DOHH2 (cell line): ENCODE data around the gene TRHDE.

ENCODE experiments used
- H3F3A ChIP-seq: fragments of 200-600 bp; sonication (generic), shearing (Covaris generic); 2 replicates; pipeline ENCODE4 v1.6.0; 2016; ENCODE audit warnings: antibody characterized with exemption, mild to moderate bottlenecking; ENCODE audit not compliant: control insufficient read depth, insufficient read depth
- H3K27ac ChIP-seq: fragments of 200-600 bp; sonication (generic); 2 replicates; pipeline ENCODE4 v1.5.1; 2014; ENCODE audit warnings: low read depth, mild to moderate bottlenecking, low read length, moderate library complexity
- H3K27me3 ChIP-seq: fragments of 200-600 bp; sonication (generic); 2 replicates; pipeline ENCODE4 v1.6.1; 2014; ENCODE audit warnings: mild to moderate bottlenecking, low read length, mixed read lengths; ENCODE audit not compliant: control insufficient read depth
- H3K36me3 ChIP-seq: fragments of 200-600 bp; sonication (generic); 2 replicates; pipeline ENCODE4 v1.6.1; 2014; ENCODE audit warnings: mild to moderate bottlenecking, low read length, moderate library complexity, mixed read lengths; ENCODE audit not compliant: control insufficient read depth
- H3K4me1 ChIP-seq: fragments of 200-600 bp; sonication (generic); 2 replicates; pipeline ENCODE4 v1.6.1; 2014; ENCODE audit warnings: mild to moderate bottlenecking, low read length, mixed read lengths; ENCODE audit not compliant: control insufficient read depth
- H3K4me2 ChIP-seq: fragments of 200-600 bp; sonication (generic); 2 replicates; pipeline ENCODE4 v1.6.0; 2014; ENCODE audit warnings: mild to moderate bottlenecking, low read length, moderate library complexity
- H3K4me3 ChIP-seq: fragments of 200-600 bp; sonication (generic); 2 replicates; pipeline ENCODE4 v1.5.1; 2014; ENCODE audit warnings: mild to moderate bottlenecking, low read length, mixed read lengths
- H3K79me2 ChIP-seq: fragments of 200-600 bp; sonication (generic); 2 replicates; pipeline ENCODE4 v1.6.1; 2014; ENCODE audit warnings: mild to moderate bottlenecking, low read length, mixed read lengths; ENCODE audit not compliant: control insufficient read depth
- H3K9me2 ChIP-seq: fragments of 200-600 bp; sonication (generic); replicated peaks from 2 replicates; pipeline ENCODE4 v1.6.1; 2014; ENCODE audit warnings: mild to moderate bottlenecking, low read length, mixed read lengths; ENCODE audit not compliant: control insufficient read depth
- H3K9me3 ChIP-seq: fragments of 200-600 bp; sonication (generic); 2 replicates; pipeline ENCODE4 v1.6.1; 2014; ENCODE audit warnings: antibody characterized with exemption, low read length, mixed read lengths; ENCODE audit not compliant: control insufficient read depth, insufficient read depth
- H4K20me1 ChIP-seq: fragments of 200-600 bp; sonication (generic); 2 replicates; pipeline ENCODE4 v1.6.0; 2014; ENCODE audit warnings: low read depth, mild to moderate bottlenecking, antibody characterized with exemption, low read length, moderate library complexity; ENCODE audit not compliant: control insufficient read depth, insufficient read depth
- EZH2phosphoT487 ChIP-seq: fragments of 200-600 bp; sonication (generic); IDR thresholded peaks from 2 replicates; pipeline ENCODE4 v1.6.1; 2017; ENCODE audit warnings: borderline replicate concordance, mild to moderate bottlenecking, antibody characterized with exemption, low read length, moderate library complexity, mixed read lengths
- TF ChIP-seq, protein P1 (sequence below): fragments of 200-600 bp; sonication (generic); IDR thresholded peaks from one replicate; pipeline ENCODE4 v1.5.1; 2014; ENCODE audit warnings: antibody characterized with exemption, mild to moderate bottlenecking, low read depth, low read length; ENCODE audit not compliant: poor library complexity, severe bottlenecking

TRHDE gene

GRCh38 chr12:72444566-72444965, 172.4 kb downstream of the TRHDE start:
- no peaks in the 10 kb centered on the region for H3K9me3 ChIP-seq
- no peaks in the 10 kb centered on the region for H3K27me3 ChIP-seq
- no peaks in the 10 kb centered on the region for H4K20me1 ChIP-seq
- no peak overlapping the region for H3K4me3 ChIP-seq
- H3K9me2 ChIP-seq, result no peaks in the 10 kb centered on the region
- no peaks in the 10 kb centered on the region for H3K36me3 ChIP-seq
- no peak overlapping the region for H3K27ac ChIP-seq
- no peaks in the 10 kb centered on the region for H3K4me1 ChIP-seq
- no peak for TF ChIP-seq EZH2phosphoT487
- TF ChIP-seq, protein P1, sequence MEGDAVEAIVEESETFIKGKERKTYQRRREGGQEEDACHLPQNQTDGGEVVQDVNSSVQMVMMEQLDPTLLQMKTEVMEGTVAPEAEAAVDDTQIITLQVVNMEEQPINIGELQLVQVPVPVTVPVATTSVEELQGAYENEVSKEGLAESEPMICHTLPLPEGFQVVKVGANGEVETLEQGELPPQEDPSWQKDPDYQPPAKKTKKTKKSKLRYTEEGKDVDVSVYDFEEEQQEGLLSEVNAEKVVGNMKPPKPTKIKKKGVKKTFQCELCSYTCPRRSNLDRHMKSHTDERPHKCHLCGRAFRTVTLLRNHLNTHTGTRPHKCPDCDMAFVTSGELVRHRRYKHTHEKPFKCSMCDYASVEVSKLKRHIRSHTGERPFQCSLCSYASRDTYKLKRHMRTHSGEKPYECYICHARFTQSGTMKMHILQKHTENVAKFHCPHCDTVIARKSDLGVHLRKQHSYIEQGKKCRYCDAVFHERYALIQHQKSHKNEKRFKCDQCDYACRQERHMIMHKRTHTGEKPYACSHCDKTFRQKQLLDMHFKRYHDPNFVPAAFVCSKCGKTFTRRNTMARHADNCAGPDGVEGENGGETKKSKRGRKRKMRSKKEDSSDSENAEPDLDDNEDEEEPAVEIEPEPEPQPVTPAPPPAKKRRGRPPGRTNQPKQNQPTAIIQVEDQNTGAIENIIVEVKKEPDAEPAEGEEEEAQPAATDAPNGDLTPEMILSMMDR, result no peak
- H3K79me2 ChIP-seq, result no peaks in the 10 kb centered on the region
- H3K4me2 ChIP-seq, result no peak overlapping the region
- H3F3A ChIP-seq, result no peaks in the 10 kb centered on the region

GRCh38 chr12:72448089-72448488, 175.9 kb downstream of the TRHDE start:
- Histone ChIP-seq H4K20me1 (no peaks in the 10 kb centered on the region), H3F3A (no peaks in the 10 kb centered on the region), H3K4me3 (no peak overlapping the region), H3K79me2 (no peaks in the 10 kb centered on the region), H3K4me1 (no peaks in the 10 kb centered on the region), H3K9me3 (no peaks in the 10 kb centered on the region), H3K9me2 (no peaks in the 10 kb centered on the region), H3K36me3 (no peaks in the 10 kb centered on the region), H3K27ac (no peak overlapping the region), H3K27me3 (no peaks in the 10 kb centered on the region), H3K4me2 (no peak overlapping the region)
- no peak for TF ChIP-seq EZH2phosphoT487
- TF ChIP-seq, protein P1, result no peak

- H3K27me3 ChIP-seq, result no peaks in the 10 kb centered on the region
- H3F3A ChIP-seq, result no peaks in the 10 kb centered on the region
- H3K4me3 ChIP-seq, result no peak overlapping the region
- H3K4me1 ChIP-seq, result no peaks in the 10 kb centered on the region
- no peaks in the 10 kb centered on the region for H3K9me2 ChIP-seq
- H3K27ac ChIP-seq, result no peak overlapping the region
- H3K79me2 ChIP-seq, result no peaks in the 10 kb centered on the region
- H3K36me3 ChIP-seq, result no peaks in the 10 kb centered on the region
- H4K20me1 ChIP-seq, result no peaks in the 10 kb centered on the region
- no peaks in the 10 kb centered on the region for H3K9me3 ChIP-seq
- no peak for TF ChIP-seq EZH2phosphoT487
- TF ChIP-seq, protein P1, result no peak
- no peak overlapping the region for H3K4me2 ChIP-seq
Measured at GRCh38 chr12:72448805-72449204, 176.6 kb downstream of the TRHDE start.

- H3K27ac ChIP-seq, result no peak overlapping the region
- no peaks in the 10 kb centered on the region for H3K79me2 ChIP-seq
- no peak overlapping the region for H3K4me2 ChIP-seq
- no peaks in the 10 kb centered on the region for H3K36me3 ChIP-seq
- TF ChIP-seq EZH2phosphoT487, result no peak
- TF ChIP-seq, protein P1, result no peak
- H3K27me3 ChIP-seq, result no peaks in the 10 kb centered on the region
- no peaks in the 10 kb centered on the region for H3K9me2 ChIP-seq
- H3K4me3 ChIP-seq, result no peak overlapping the region
- no peaks in the 10 kb centered on the region for H3F3A ChIP-seq
- no peaks in the 10 kb centered on the region for H3K9me3 ChIP-seq
- no peaks in the 10 kb centered on the region for H4K20me1 ChIP-seq
- H3K4me1 ChIP-seq, result no peaks in the 10 kb centered on the region
Measured at GRCh38 chr12:72453066-72453465, 180.9 kb downstream of the TRHDE start.
